RWPE2 (cell line): ENCODE measurements around the gene NHS.

Source experiments
- ATAC-seq: fragments of 200-7000 bp; cut with Tn5 transposase; 3 replicates; pipeline ENCODE4 v1.9.1; 2021; ENCODE audit warnings: low read depth
- DNase-seq: peaks from one replicate; pipeline ENCODE4 v3.0.0-alpha.2; 2020; ENCODE audit warnings: low spot score
- H3K27ac ChIP-seq: fragments of 450-650 bp; 2 replicates; pipeline ENCODE4 v1.5.1; 2017; ENCODE audit warnings: mild to moderate bottlenecking; ENCODE audit not compliant: poor library complexity, severe bottlenecking
- H3K27me3 ChIP-seq: fragments of 250-450 bp; sonication (Bioruptor Pico); 2 replicates; pipeline ENCODE4 v1.5.1; 2021; ENCODE audit warnings: mild to moderate bottlenecking, moderate library complexity; ENCODE audit not compliant: insufficient read depth, poor library complexity, severe bottlenecking
- H3K36me3 ChIP-seq: fragments of 250-450 bp; sonication (Bioruptor Pico); 2 replicates; pipeline ENCODE4 v1.5.1; 2020; ENCODE audit warnings: low read depth, mild to moderate bottlenecking, moderate library complexity
- H3K4me1 ChIP-seq: fragments of 250-450 bp; sonication (Bioruptor Pico); 2 replicates; pipeline ENCODE4 v1.5.1; 2021; ENCODE audit warnings: mild to moderate bottlenecking, moderate library complexity; ENCODE audit not compliant: insufficient read depth, poor library complexity, severe bottlenecking
- H3K4me3 ChIP-seq: fragments of 250-450 bp; sonication (Bioruptor Pico); 2 replicates; pipeline ENCODE4 v1.5.1; 2021; ENCODE audit warnings: mild to moderate bottlenecking, moderate library complexity; ENCODE audit not compliant: severe bottlenecking
- H3K9me3 ChIP-seq: fragments of 250-450 bp; sonication (Bioruptor Pico); 2 replicates; pipeline ENCODE4 v1.5.1; 2021; ENCODE audit warnings: mild to moderate bottlenecking, moderate library complexity; ENCODE audit not compliant: severe bottlenecking
- TF ChIP-seq, protein P1 (sequence below): fragments of 450-650 bp; IDR thresholded peaks from one replicate; pipeline ENCODE4 v1.5.1; 2017; ENCODE audit warnings: mild to moderate bottlenecking, moderate library complexity; ENCODE audit not compliant: poor library complexity, severe bottlenecking

NHS gene

DNA sequence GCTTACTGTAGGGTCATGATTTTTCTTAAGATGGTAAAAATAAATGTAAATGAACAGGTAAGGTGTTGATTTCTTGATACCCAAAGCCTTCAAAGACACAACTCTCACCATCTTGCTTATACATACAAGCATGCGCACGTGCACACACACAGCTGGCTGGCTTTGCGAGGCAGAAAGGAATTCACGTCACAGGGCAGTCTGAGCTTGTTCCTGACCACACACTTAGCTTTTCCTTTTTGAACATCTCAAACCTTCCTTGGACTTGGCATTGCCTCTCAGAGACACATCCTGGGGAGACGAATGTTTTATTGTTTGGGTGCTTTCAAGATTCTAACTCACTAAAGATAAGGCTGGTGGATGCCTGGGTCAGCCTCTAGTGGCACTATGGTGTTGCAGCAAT is 175.0 kb downstream of the NHS start:
- TF ChIP-seq, protein P1, sequence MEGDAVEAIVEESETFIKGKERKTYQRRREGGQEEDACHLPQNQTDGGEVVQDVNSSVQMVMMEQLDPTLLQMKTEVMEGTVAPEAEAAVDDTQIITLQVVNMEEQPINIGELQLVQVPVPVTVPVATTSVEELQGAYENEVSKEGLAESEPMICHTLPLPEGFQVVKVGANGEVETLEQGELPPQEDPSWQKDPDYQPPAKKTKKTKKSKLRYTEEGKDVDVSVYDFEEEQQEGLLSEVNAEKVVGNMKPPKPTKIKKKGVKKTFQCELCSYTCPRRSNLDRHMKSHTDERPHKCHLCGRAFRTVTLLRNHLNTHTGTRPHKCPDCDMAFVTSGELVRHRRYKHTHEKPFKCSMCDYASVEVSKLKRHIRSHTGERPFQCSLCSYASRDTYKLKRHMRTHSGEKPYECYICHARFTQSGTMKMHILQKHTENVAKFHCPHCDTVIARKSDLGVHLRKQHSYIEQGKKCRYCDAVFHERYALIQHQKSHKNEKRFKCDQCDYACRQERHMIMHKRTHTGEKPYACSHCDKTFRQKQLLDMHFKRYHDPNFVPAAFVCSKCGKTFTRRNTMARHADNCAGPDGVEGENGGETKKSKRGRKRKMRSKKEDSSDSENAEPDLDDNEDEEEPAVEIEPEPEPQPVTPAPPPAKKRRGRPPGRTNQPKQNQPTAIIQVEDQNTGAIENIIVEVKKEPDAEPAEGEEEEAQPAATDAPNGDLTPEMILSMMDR, result no peak
- ATAC-seq, result no peak
- DNase-seq, result no peak
- no peak overlapping the region for H3K4me3 ChIP-seq
- no peaks in the 10 kb centered on the region for H3K9me3 ChIP-seq
- H3K4me1 ChIP-seq, result peaks cover 28% of the 10 kb centered on the region
- H3K36me3 ChIP-seq, result no peaks in the 10 kb centered on the region
- no peak overlapping the region for H3K27ac ChIP-seq
- no peaks in the 10 kb centered on the region for H3K27me3 ChIP-seq

DNA sequence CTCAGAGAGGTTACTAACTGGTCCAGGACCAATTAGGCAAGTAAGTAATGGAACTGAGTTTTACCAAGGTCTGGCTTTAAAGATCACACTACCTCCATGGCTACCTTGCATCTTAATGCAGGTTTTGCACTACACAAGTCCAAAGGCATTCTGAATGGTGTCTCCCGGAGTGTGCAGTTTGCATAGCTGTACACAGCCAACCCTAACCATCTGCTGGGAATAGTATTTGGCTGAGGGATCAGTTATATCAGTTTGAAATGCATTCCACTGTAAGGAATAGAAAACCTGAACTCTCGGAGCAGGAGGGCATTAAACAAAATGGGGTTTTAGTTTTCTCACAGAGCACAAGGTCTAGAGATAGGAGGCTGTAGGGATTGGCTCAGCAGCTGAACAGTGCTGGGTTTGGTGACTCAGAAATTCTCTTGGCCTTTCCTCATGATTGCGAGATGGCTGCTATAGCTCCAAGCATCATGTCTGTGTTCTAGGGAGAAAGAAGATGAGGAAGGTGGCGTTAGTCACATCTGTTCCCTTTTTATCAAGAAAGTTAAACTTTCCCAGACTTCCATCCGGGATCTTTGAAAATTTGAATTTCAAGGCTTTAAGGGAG is 177.1 kb downstream of the NHS start:
- Histone ChIP-seq H3K4me1 (peaks cover 28% of the 10 kb centered on the region), H3K27me3 (no peaks in the 10 kb centered on the region), H3K9me3 (no peaks in the 10 kb centered on the region), H3K27ac (peak overlapping the region; percentile 88), H3K36me3 (no peaks in the 10 kb centered on the region), H3K4me3 (no peak overlapping the region)
- no peak for DNase-seq
- no peak for ATAC-seq
- TF ChIP-seq, protein P1, result no peak

DNA sequence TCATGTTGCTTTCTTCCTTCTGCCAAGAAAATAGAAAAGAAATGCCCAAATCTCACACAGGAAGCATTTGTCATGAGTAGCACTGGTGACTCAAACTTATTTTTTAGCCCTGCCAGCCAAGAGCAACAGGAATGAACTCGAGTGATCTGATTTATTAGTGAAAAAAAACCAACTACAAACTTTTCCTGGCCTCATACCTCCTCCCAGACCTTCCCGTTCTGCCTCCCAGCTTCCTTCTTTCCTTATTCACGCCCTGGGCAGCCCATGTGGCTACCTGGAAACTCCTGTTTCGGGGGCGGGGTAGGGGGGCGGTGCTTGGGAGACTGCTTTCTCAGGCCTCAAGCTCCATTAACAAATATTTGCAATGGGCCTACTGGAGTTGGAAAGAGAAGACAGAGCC is 178.5 kb downstream of the NHS start:
- DNase-seq (peak; percentile 57), ATAC-seq (peak; percentile 93)
- no peaks in the 10 kb centered on the region for H3K27me3 ChIP-seq
- H3K9me3 ChIP-seq, result no peaks in the 10 kb centered on the region
- no peaks in the 10 kb centered on the region for H3K36me3 ChIP-seq
- TF ChIP-seq, protein P1, result no peak
- peaks cover 23% of the 10 kb centered on the region for H3K4me1 ChIP-seq
- H3K27ac ChIP-seq, result peak overlapping the region; percentile 88
- H3K4me3 ChIP-seq, result no peak overlapping the region

DNA sequence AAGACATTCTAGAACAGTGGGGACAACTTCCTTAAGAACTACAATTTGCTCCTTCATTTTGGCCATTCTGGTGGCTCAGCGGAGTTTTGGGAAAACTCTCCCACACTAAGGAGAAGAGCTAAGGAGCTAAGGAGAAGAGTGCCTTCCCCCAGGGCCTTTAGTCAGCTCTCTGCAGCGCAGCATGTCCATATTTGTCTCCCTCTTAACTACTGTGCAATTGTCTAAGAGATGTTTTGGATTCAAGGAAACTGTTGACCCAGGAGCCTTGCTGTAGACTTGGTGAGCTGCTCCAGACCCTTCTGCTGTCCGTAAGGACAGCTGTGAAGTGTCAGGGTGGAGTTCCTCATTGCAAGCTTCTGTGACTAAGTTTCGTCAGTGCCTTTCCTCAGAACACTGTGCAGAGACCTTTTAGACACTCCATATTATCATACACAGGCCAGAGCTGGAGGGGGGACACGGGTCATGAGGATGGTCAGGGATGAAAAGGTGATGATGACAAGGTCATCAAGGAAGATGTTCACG is 179.0 kb downstream of the NHS start:
- no peaks in the 10 kb centered on the region for H3K36me3 ChIP-seq
- ATAC-seq (no peak), DNase-seq (no peak)
- no peaks in the 10 kb centered on the region for H3K27me3 ChIP-seq
- H3K27ac ChIP-seq, result peak overlapping the region; percentile 88
- peaks cover 22% of the 10 kb centered on the region for H3K4me1 ChIP-seq
- no peak overlapping the region for H3K4me3 ChIP-seq
- TF ChIP-seq, protein P1, result no peak
- H3K9me3 ChIP-seq, result no peaks in the 10 kb centered on the region

DNA sequence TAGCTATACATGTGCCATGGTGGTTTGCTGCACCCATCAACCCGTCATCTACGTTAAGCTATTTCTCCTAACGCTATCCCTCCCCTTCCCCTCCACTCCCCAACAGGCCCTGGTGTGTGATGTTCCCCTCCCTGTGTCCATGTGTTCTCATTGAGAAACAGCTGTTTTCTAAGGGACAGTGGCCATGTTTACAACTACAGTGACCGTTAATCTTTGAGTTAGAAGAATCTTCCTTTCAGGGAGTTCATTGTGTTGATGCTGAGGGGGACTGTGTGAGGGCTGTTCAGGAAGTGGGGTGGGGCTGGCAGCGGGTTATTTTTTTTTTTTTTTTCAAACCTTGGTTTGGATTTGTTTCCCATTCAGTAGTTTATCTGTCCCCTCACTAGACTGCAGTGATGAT is 179.9 kb downstream of the NHS start:
- no peak overlapping the region for H3K4me3 ChIP-seq
- ATAC-seq (no peak), DNase-seq (no peak)
- H3K36me3 ChIP-seq, result no peaks in the 10 kb centered on the region
- no peak overlapping the region for H3K27ac ChIP-seq
- H3K9me3 ChIP-seq, result no peaks in the 10 kb centered on the region
- H3K27me3 ChIP-seq, result no peaks in the 10 kb centered on the region
- TF ChIP-seq, protein P1, result no peak
- H3K4me1 ChIP-seq, result peaks cover 30% of the 10 kb centered on the region
